Measurements from ENCODE around the gene TERC.
"Not testable (repeated sequence)": the region's sequence is repeated elsewhere in the genome, so short reads cannot be mapped to it uniquely, and the experiment has no call there.

Gene TERC

GRCh38 chr3:169772305-169772896, 7.5 kb upstream of the TERC start:
- peak in 40 of 51 donors; percentile 47 to 93 (median 72) for DNase-seq

- DNase-seq = peak in 28 of 51 donors; percentile 2 to 92 (median 21)
Observed at GRCh38 chr3:169771497-169772304, 6.8 kb upstream of the TERC start.

DNA sequence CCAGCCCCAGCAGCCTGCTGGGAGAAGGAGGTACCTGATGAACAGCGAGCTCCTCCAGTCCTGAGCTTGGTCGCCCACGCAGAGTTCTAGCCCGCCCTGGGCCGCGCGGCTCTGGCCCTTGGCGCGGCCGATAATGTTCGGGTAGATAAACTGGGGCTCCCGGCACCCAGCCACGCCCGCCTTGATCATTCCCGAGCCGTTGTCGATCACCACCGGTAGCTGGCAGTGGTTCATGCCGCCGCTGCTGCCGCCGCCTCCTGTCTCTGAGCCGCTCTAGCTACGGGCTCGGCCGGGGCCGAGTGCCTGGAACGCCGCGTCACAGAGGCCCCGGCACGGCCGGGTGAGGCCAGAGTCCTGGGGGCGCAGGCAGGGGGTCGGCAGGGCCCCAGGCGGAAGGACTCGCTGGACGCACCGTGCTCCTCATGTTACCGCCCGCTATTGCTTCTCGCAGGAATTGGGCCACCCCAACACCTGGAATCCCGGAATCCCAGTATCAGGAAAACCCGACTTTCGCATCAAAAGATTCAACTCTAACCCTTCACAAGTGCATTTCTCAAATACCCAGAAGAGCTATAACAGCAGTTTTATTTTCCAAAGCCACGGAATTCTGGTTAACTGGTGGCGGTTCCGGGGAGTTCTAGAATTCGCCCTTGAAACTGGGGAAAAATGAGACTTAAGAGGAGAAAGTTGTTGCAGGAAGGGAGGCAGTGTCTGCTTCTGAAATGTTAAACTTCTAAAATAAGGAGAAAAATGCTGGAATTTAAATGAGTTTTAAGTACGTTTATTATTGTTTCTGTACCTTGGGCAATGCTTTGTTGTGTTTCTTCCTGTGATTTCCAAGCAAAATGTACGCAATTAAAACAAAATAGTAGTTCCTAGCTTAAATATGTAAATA, 4.7 kb upstream of the TERC start, which contains the start of gene ACTRT3:
ACTRT3 (minus strand) TSS at position 275 of the 895 bp plus-strand sequence; CDS start at position 234, 41 bp downstream.
- DNase-seq = peak in 39 of 51 donors; percentile 9 to 86 (median 38)

- peak in 45 of 51 donors; percentile 16 to 88 (median 59) for DNase-seq
Observed at GRCh38 chr3:169764312-169764881, 463 bp downstream of the TERC start.

- no peak for DNase-seq
Observed at GRCh38 chr3:169760479-169760878, 4.4 kb downstream of the TERC start.

DNA sequence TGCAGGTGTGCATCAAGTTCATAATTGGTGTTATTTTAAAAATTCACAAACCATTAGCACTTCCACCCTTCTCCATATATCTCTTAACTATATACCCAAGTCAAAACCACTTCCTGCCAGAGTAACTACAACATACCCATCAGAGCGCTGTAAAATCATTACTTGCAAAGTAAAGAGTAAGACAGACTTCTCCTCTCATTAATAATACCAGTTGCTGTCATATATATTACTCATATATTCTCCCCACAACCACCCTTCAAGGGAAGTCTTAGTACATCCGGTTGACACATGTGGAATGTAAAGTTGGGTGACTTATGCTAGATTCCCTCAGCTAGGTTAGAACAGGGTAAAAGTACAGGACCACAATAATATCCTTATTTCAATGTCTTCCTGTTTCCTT, 5.6 kb downstream of the TERC start:
- DNase-seq = no peak

DNA sequence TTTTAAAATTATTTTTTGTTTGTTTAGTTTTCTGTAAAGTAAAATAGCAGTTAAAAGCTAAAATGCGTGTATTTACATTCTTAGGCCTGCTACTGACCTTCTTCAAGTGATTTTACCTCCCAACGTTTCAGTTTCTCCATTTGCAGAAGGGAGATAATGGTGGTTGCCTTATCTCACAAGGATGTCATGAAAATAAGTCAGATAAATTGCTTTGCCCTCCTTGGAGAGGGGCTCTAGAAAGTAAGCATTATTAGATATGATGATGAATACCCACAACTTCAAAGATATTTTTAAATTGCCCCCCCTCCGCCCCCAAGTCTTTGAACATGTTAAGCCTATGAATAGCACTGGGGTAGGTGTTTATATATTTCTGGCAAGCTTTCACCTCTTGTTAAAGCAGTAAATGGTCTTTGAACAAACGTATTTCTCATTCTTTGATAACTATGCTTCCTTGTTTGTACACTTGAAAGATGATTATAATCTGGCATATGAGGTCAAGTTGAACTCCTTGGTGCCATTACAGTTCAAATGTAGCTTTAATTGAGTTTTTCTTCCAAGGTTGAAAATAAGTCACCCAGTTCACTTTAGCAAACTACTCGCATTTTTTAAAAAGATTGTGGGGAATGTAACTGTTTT, 6.4 kb downstream of the TERC start:
- no peak for DNase-seq

- DNase-seq = no peak
Observed at GRCh38 chr3:169755488-169755887, 9.4 kb downstream of the TERC start.

DNA sequence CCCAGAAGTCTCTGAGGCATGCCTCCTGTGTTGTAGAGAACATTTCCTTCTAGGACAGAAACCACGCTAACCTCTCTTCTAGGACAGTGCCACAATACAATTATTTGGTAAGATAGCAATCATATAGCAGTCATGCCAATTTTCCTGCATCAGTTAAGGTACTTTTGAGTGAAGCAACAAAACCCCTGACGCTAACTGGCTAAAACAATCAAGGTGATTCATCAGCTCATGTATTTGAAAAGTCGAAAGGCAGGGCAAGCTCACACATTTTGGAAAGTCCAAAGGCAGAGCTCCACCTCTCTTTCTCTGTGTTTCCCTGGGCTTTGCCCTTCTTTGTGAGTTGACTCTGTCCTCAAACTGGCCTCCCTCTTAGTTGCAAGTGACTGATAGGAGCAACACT, 10.1 kb downstream of the TERC start:
- no peak for DNase-seq

- DNase-seq = no peak
Observed at GRCh38 chr3:169751875-169752274, 13.0 kb downstream of the TERC start.

DNA sequence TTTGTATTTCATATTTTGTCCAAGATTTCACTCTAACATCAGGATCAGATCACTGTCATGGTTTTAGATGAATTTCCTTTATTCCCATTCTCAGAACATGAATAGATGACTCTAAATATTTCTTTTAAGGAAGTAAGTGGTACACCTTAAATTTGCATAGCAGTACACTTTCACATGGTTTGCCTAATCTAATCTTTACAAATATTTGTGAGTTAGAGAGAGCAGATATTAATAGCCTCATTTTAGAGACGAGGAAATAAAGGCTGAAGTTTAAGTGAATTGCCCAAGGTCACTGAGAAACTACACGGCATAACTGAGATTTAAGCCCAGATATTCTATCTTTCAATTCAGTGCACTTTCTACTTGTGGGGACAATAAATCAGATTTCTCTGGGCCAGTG, 14.2 kb downstream of the TERC start:
- no peak for DNase-seq

DNA sequence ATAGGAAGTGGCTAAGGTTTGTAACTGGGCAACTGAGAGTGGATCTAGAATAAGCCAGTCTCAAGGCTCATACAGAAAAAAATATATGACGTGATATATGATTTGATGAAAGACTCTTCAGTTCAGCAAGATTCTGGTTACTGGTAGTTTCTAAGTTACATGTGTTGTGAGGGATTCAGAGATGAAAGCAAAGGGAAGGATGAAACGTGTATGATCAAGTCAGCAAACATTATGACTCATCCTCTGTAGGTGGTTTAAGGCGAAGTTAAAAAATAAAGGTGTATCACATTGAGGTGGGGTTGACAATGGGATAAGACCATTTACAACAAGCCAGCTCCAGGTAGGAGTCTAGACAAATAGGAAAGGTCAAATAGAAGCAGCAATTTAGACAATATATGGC, 16.2 kb downstream of the TERC start:
- DNase-seq = no peak

DNA sequence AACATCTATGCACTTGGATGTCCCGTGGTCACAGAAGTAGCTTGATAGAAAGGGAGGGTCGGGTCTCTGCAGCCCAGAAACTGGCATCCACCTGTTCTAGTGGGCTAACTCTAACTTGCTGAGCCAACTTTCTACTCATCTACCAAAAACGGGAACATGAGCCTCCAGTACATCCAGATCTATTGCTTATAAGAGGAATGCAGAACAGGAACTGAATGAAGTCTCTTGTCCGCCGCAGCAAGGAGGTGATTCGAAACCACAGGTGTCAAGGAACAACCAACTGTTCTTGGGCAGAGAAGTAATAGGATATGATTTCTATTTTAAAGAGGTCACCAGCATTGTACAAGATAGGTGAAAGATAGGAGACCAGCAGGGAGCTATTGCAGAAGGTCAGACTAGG, 17.9 kb downstream of the TERC start:
- DNase-seq = no peak

DNA sequence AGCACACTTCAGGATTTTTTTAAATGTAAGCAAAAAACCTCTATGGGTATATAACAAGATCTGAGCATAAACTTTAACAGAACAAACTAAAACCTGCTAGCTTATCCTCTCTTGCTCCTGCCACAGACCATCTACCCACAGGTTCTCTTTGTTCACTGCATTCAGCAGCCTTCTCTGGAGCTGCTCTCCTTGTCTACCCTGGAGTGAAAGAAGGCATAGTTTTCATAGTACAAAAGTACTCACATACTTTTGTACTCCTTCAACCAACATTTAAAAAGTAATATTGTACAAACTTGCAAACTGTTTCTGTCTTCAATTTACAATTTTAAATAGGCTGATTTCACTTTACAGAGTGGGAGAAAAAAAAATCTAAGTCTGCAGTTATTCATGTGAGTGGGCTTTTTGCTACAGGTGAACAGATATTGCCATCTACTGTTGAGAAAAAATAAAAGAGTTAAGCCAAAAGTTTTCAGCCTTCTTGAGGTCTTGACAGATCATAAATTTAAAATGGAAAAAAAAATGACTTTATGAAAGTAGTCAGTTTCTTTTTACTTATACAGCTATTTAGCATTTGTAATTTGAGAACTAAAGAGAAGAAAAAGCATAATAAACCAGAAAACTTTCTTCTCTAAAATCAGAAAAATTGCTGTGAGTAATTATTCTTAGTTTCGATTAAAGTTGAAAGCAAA, 20.4 kb downstream of the TERC start:
- no peak for DNase-seq

GRCh38 chr3:169739067-169739466, 25.8 kb downstream of the TERC start:
- DNase-seq = no peak

DNA sequence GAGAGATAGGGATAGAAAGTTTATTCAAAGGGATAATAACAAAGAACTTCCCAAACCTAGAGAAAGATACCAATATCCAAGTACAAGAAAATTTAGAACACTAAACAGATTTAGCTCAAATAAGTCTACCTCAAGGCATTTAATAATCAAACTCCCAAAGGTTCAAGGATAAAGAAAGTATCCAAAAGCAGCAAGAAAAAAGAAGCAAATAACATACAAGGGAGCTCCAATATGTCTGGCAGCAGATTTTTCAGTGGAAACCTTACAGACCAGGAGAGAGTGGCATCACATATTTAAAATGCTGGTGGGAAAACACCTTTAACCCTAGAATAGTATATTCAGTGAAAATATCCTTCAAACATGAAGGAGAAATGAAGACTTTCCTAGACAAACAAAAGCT, 33.0 kb downstream of the TERC start:
- not testable (repeated sequence) for DNase-seq

DNA sequence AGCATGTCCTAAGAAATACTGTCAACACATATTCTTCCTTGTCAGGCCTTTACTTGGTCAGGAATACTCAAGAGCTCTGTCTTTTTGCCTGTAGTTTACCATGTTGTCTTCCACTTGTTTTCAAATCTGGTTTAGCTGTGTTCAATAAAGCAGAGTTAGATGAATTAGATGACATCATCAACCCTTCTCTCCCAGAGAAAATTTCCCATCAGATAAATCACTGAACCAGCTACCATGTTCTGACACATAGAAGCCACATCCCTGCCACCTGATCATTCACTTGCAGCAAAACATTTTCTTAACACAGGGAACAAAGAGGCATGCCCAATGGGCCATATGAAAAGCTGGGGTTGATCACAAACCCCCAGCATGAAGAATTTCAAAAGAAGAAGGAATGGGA, 42.1 kb downstream of the TERC start:
- DNase-seq = no peak

GRCh38 chr3:169718415-169718814, 46.4 kb downstream of the TERC start:
- not testable (repeated sequence) for DNase-seq
